MM.1S (cell line): ENCODE measurements around the gene CTSW.

ENCODE experiments used
- DNase-seq: peaks from one replicate; pipeline ENCODE4 v3.0.0-alpha.2; 2015
- H2AFZ ChIP-seq: fragments of 300-600 bp; sonication (generic); 2 replicates; pipeline ENCODE4 v1.6.0; 2016; ENCODE audit warnings: antibody characterized with exemption, low read length
- H3F3A ChIP-seq: fragments of 300-600 bp; sonication (generic); 2 replicates; pipeline ENCODE4 v1.6.1; 2016; ENCODE audit warnings: mild to moderate bottlenecking, antibody characterized with exemption, low read length, moderate library complexity, mixed read lengths; ENCODE audit not compliant: insufficient read depth
- H3K27ac ChIP-seq: fragments of 300-600 bp; sonication (generic); 2 replicates; pipeline ENCODE4 v1.5.1; 2016; ENCODE audit warnings: mild to moderate bottlenecking, low read length
- H3K27me3 ChIP-seq: fragments of 300-600 bp; sonication (generic); replicated peaks from 2 replicates; pipeline ENCODE4 v1.6.0; 2016; ENCODE audit warnings: low read length; ENCODE audit not compliant: insufficient read depth
- H3K36me3 ChIP-seq: fragments of 300-600 bp; sonication (generic); replicated peaks from 2 replicates; pipeline ENCODE4 v1.6.1; 2016; ENCODE audit warnings: mild to moderate bottlenecking, low read length, mixed read lengths; ENCODE audit not compliant: insufficient read depth
- H3K4me1 ChIP-seq: fragments of 300-600 bp; sonication (generic); 2 replicates; pipeline ENCODE4 v1.6.1; 2016; ENCODE audit warnings: low read length, mixed read lengths
- H3K4me2 ChIP-seq: fragments of 300-600 bp; sonication (generic); 2 replicates; pipeline ENCODE4 v1.6.0; 2016; ENCODE audit warnings: low read depth, low read length
- H3K4me3 ChIP-seq: fragments of 300-600 bp; sonication (generic); 2 replicates; pipeline ENCODE4 v1.5.1; 2016; ENCODE audit warnings: low read length, mixed read lengths
- H3K79me2 ChIP-seq: fragments of 300-600 bp; sonication (generic); 2 replicates; pipeline ENCODE4 v1.6.1; 2016; ENCODE audit warnings: mixed run types, low read length, mixed read lengths
- H3K9ac ChIP-seq: fragments of 300-600 bp; sonication (generic); 2 replicates; pipeline ENCODE4 v1.6.1; 2016; ENCODE audit warnings: low read length, mixed read lengths
- H3K9me2 ChIP-seq: fragments of 300-600 bp; sonication (generic); replicated peaks from 2 replicates; pipeline ENCODE4 v1.6.1; 2016; ENCODE audit warnings: mild to moderate bottlenecking, low read length, mixed read lengths; ENCODE audit not compliant: insufficient read depth
- H3K9me3 ChIP-seq: fragments of 300-600 bp; sonication (generic); replicated peaks from 2 replicates; pipeline ENCODE4 v1.6.1; 2016; ENCODE audit warnings: mild to moderate bottlenecking, low read length, mixed read lengths; ENCODE audit not compliant: insufficient read depth
- H4K20me1 ChIP-seq: fragments of 300-600 bp; sonication (generic); 2 replicates; pipeline ENCODE4 v1.6.1; 2016; ENCODE audit warnings: mild to moderate bottlenecking, low read length, moderate library complexity, mixed read lengths; ENCODE audit not compliant: insufficient read depth
- EZH2 ChIP-seq: fragments of 300-600 bp; sonication (generic); optimal IDR thresholded peaks from 2 replicates; pipeline ENCODE3; 2017; ENCODE audit warnings: low read depth, mild to moderate bottlenecking, antibody characterized with exemption, low read length, mixed read lengths
- EZH2phosphoT487 ChIP-seq: fragments of 300-600 bp; sonication (generic); IDR thresholded peaks from 2 replicates; pipeline ENCODE4 v1.6.1; 2018; ENCODE audit warnings: antibody characterized with exemption, low read length
- TF ChIP-seq, protein P1 (sequence below): fragments of 300-600 bp; sonication (generic); IDR thresholded peaks from 2 replicates; pipeline ENCODE4 v1.5.1; 2016; ENCODE audit warnings: antibody characterized with exemption, low read length, mixed read lengths

CTSW gene

DNA sequence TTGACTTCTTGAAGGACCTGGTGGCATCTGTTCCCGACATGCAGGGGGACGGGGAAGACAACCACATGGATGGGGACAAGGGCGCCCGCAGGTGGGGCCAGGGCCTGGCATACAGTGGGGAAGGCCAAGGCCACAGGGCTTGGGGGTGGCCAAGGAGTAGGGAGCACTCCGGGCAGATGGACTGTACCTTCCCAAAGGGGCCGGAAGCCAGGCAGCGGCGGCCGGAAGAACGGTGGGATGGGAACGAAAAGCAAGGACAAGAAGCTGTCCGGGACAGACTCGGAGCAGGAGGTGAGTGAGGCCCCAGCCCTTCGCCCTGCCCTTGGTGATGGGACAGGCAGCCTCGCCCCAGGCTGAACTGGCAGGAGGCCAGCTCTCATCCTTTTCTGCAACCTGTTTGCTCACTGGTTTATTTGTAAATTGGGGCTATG is 40.8 kb downstream of the CTSW start:
- no peaks in the 10 kb centered on the region for H3K9me3 ChIP-seq
- peak overlapping the region; percentile 99 for H3K4me2 ChIP-seq
- no peaks in the 10 kb centered on the region for H3K9me2 ChIP-seq
- H3K4me1 ChIP-seq = peaks cover 8% of the 10 kb centered on the region; the same call in 1 of the 2 replicates
- H4K20me1 ChIP-seq = no peaks in the 10 kb centered on the region
- peak overlapping the region; percentile 77; the same call in 1 of the 2 replicates for H2AFZ ChIP-seq
- no peak for DNase-seq
- H3K4me3 ChIP-seq = peak overlapping the region; percentile 79
- no peak overlapping the region for H3K27ac ChIP-seq
- TF ChIP-seq, protein P1, sequence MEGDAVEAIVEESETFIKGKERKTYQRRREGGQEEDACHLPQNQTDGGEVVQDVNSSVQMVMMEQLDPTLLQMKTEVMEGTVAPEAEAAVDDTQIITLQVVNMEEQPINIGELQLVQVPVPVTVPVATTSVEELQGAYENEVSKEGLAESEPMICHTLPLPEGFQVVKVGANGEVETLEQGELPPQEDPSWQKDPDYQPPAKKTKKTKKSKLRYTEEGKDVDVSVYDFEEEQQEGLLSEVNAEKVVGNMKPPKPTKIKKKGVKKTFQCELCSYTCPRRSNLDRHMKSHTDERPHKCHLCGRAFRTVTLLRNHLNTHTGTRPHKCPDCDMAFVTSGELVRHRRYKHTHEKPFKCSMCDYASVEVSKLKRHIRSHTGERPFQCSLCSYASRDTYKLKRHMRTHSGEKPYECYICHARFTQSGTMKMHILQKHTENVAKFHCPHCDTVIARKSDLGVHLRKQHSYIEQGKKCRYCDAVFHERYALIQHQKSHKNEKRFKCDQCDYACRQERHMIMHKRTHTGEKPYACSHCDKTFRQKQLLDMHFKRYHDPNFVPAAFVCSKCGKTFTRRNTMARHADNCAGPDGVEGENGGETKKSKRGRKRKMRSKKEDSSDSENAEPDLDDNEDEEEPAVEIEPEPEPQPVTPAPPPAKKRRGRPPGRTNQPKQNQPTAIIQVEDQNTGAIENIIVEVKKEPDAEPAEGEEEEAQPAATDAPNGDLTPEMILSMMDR = no peak
- TF ChIP-seq EZH2phosphoT487 = no peak
- no peak for TF ChIP-seq EZH2
- H3K9ac ChIP-seq = peak overlapping the region; percentile 70
- H3K36me3 ChIP-seq = no peaks in the 10 kb centered on the region
- peaks cover 36% of the 10 kb centered on the region for H3K79me2 ChIP-seq
- no peaks in the 10 kb centered on the region for H3K27me3 ChIP-seq
- H3F3A ChIP-seq = no peaks in the 10 kb centered on the region

DNA sequence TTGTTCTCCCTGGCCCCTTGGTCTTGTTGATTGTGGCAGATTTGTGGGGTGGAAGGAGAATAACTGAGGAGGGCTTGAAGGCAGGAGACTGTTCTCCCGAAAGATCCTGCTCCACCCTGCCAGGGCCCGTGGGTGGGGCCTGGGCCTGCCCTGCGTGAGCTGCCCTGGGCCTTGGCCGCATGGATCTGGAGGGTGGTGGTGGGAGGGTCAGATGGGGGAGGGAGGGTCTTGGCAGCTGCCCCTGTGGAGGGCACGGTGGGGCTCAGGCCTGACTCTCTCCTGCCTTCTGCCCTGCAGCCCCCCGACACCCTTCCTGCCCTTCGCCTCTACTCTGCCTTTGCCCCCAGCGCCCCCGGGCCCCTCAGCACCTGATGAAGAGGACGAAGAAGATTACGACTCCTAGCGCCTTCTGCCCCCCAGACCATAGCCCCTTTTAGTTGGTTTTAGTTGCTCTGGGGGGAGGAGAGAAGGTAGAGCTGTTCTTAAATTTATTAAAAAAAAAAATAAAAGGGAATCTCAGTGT is 41.5 kb downstream of the CTSW start:
- Histone ChIP-seq H3K9me2 (no peaks in the 10 kb centered on the region), H3K4me1 (peaks cover 8% of the 10 kb centered on the region; the same call in 1 of the 2 replicates), H3K36me3 (no peaks in the 10 kb centered on the region), H3K27me3 (no peaks in the 10 kb centered on the region), H3K27ac (no peak overlapping the region), H3K9ac (no peak overlapping the region), H3K4me2 (no peak overlapping the region), H3K79me2 (peaks cover 36% of the 10 kb centered on the region), H3F3A (no peaks in the 10 kb centered on the region), H2AFZ (no peak overlapping the region), H3K4me3 (no peak overlapping the region), H4K20me1 (no peaks in the 10 kb centered on the region), H3K9me3 (no peaks in the 10 kb centered on the region)
- TF ChIP-seq, protein P1 = no peak
- TF ChIP-seq EZH2 = no peak
- DNase-seq = no peak

DNA sequence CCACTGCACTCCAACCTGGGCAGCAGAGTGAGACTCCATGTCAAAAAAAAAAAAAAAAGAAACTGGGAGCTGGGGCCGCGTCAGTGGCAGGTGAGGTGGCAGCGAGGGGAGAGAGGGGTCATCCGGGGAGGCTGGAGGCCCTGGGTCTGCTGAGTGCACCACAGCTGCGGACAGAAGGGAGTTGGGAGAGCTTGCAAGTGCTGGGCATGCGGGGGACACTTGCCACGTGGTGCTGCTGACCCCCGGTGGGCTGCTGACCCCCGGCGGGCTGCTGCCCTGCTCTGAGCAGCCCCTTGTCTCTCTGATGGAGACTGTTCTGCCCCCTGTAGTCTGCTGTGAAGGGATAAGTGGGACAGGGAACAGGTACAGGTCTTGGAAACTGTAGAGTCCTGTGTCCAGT is 42.2 kb downstream of the CTSW start:
- Histone ChIP-seq H3K9me3 (no peaks in the 10 kb centered on the region), H3K4me2 (no peak overlapping the region), H4K20me1 (no peaks in the 10 kb centered on the region), H3K79me2 (peaks cover 31% of the 10 kb centered on the region), H3K36me3 (no peaks in the 10 kb centered on the region), H3K27ac (no peak overlapping the region), H3K9ac (no peak overlapping the region), H3K27me3 (no peaks in the 10 kb centered on the region), H3K4me3 (no peak overlapping the region), H2AFZ (no peak overlapping the region), H3K9me2 (no peaks in the 10 kb centered on the region), H3F3A (no peaks in the 10 kb centered on the region), H3K4me1 (peaks cover 8% of the 10 kb centered on the region; the same call in 1 of the 2 replicates)
- TF ChIP-seq EZH2 = no peak
- TF ChIP-seq EZH2phosphoT487 = no peak
- DNase-seq = no peak

DNA sequence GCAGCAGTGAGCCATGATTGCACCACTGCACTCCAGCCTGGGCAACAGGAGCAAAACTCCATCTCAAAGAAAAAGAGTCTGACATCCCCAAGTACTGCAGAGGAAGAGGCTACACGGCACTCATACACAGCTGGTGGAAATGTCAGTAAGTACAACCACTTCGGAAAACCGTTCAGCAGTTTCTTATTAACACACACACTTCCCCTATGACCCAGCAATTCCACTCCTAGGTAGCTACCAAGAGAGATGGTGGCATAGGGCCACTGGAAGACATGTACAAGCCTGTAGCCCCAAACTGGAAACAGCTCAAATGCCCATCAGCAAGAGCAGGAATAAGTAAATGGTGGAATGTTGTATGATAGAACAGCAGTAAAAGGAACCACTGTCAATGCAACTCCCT is 42.9 kb downstream of the CTSW start:
- no peak overlapping the region for H3K27ac ChIP-seq
- no peak overlapping the region for H3K4me3 ChIP-seq
- H3F3A ChIP-seq = peaks cover 1% of the 10 kb centered on the region; the same call in 1 of the 2 replicates
- no peaks in the 10 kb centered on the region for H3K9me3 ChIP-seq
- no peaks in the 10 kb centered on the region for H3K36me3 ChIP-seq
- peaks cover 25% of the 10 kb centered on the region for H3K79me2 ChIP-seq
- no peaks in the 10 kb centered on the region for H3K9me2 ChIP-seq
- no peak overlapping the region for H3K9ac ChIP-seq
- TF ChIP-seq EZH2phosphoT487 (no peak), EZH2 (no peak)
- TF ChIP-seq, protein P1 = no peak
- no peak overlapping the region for H3K4me2 ChIP-seq
- no peaks in the 10 kb centered on the region for H4K20me1 ChIP-seq
- no peak for DNase-seq
- no peaks in the 10 kb centered on the region for H3K27me3 ChIP-seq
- peaks cover 12% of the 10 kb centered on the region for H3K4me1 ChIP-seq
- no peak overlapping the region for H2AFZ ChIP-seq
